Measurements from ENCODE around the gene TMEM63A.
"Not testable (repeated sequence)": the region's sequence is repeated elsewhere in the genome, so short reads cannot be mapped to it uniquely, and the experiment has no call there.

Gene TMEM63A

GRCh38 chr1:225881959-225882693 is at the start of gene TMEM63A:
Gene TMEM63A (minus strand): TSS chr1:225882380. CDS start chr1:225877580, 4,800 bp downstream.
- DNase-seq, result peak; percentile 90

DNA sequence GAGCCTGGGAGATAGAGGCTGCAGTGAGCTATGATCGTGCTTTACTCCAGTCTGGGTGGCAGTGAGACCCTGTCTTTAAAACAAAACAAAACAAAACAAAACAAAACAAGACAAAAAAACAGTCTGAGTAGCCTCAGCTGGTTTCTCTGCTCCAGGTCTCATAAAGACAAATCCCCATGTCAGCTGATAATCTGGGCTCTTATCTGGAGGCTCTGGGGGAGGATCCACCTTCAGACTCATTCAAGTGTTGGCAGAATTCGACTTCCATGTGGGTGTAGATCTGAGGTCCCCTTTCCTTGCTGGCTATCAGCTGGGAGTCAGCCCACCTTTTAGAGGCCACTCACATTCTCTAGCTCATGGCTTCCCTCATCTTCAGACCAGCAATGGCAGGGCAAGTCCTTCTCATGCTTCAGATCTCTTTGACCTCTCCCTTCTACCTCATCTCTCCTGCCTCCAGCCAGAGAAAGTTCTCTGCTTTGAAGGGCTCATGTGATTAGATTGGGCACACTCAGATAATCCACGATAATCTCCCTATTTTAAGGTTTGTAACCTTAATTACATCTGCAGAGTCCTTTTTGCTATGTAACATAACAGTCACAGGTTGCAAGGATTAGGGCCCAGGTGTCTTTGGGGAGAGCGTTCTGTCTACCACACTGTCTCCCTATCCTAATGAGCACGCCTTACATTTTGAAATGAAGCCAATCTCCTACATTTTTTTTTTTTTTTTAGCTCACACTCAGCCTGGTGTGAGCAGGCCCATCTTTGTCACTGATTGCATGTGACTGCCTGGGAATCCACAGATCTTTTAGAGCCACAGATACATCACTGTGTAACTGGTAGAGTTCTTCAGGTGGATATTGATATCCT is 49.3 kb upstream of the TMEM63A start:
- DNase-seq, result no peak

DNA sequence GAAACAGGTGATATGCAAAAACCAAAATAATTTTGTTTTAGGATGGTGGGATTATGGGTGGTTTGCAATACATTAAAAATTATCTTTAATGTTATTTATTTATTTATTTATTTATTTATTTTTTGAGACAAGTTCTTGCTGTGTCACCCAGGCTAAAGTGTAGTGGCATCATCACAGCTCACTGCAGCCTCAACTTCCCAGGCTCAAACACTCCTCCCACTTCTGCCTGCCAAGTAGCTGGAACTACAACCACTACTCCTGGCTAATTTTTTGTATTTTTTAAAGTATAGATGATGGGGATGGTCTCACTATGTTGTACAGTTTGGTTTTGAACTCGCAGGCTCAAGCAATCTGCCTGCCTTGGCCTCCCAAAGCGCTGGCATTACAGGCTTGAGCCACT is 48.4 kb upstream of the TMEM63A start:
- no peak for DNase-seq

GRCh38 chr1:225929462-225929861 is 47.3 kb upstream of the TMEM63A start:
- not testable (repeated sequence) for DNase-seq

DNA sequence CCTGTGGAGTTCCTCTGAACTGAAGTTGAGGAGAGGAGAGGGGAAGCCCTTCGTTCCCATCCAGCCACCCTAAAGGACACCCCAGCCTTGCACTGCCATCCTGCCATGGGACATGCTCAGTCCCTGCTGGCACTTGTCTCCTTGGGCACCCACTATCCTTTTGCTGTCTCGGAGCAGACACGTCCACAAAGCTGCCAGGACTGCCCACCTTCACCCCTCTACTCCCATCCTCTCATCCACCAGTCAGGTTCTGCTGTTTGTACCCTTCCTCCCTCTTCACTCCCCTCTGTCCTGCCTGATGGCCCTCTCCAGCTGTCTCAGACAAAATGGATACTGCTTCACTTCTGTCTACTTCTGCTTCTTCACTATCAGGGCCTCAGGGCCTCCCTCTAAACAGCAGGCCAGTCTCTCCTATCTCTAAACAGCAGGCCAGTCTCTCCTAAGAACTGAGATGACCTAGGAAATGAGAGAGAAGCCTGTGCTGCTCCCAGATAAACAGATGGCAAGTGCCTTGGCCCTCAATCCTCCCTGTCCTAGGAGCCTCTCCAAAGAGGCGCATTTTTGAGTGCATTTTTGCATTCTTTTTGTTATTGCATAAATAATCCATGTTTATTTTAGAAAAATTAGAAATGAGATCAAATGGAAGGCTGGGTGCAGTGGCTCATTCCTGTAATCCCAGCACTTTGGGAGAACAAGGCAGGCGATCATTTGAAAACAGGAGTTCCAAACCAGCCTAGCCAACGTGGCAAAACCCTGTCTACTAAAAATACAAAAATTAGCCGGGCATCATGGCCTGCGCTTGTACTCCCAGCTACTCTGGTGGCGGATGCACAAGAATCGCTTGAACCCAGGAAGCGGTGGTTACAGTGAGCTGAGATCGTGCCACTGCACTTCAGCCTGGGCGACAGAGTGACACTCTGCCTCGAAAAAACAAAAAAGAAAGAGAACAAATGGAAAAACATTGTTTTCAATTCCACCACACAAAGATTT is 46.3 kb upstream of the TMEM63A start:
- DNase-seq, result peak; percentile 27

DNA sequence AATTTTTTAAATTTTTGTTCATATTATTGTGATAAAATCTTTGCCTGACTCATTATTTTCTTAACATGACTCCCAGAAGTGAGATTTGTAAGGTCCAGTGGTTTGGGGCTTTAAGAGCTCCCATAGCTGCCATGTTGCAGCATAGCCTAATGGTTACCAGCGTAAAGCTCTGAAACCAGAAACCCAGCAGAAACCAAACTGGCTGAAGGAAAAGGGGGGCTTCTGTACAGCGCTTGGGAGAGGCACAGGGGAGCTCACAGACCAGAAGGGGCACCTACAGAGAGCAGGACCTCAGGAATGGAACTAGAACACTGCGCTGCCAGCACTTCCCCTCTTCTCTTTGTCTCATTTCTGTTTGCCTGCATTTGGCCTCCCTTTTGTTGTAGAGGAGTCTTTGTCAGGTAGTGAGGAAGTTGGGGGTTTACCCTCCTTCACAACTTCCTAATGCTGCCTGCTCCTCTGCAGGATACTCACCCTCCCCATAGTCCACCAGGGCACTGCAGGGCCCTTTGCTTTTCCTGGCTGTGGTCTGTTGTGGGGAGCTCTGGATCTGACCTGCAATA is 44.5 kb upstream of the TMEM63A start:
- DNase-seq, result no peak

GRCh38 chr1:225923692-225924555 is 41.7 kb upstream of the TMEM63A start, which contains the start of gene PYCR2:
Gene PYCR2 (minus strand): TSS chr1:225924250. CDS start chr1:225924110, 140 bp downstream.
- peak; percentile 96 for DNase-seq

- no peak for DNase-seq
Observed at GRCh38 chr1:225923381-225923691, 41.2 kb upstream of the TMEM63A start.

DNA sequence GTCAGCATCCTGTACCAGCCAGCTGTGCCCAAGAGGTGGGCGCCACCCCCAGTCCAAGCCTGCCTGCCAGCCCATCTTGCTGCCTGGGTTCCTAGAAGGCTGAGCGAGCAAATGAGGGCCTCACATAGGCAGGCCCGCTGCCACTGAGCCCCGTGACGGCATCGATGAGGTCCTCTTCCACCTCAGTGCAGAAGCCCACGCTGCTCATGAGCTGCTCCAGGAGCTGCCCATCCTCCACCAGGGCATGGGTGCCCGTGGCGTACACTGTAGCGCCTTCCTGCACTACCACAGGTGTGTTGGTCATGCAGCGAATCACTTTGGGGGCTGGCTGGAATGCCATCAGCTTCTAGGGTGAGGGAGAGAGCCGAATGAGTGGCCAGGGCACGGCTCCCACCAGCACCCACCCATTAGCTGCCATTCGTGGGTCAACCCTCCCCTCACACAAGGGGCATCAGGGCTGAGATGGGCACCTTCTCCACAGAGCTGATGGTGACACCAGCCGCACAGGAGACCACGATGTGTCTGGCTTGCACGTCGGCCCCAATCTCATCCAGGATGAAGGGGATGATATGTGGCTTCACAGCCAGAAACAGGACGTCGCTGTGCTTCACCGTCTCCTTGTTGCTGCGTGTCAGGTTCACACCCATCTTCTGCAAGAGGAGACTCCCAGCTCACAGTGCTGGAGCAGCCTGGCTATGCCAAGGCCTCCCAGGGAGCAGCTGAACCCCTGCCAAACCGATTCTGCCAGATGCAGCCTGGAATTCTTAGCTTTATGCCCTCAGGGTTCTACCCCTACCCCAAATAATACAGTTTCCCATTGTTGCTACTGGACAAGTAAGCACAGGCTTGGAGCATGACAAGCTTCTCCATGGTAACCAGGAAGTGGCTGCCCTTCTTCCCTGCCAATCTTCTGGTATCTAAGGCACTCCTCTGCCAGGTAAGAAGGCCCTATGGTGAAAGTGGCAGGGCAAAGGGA is 39.8 kb upstream of the TMEM63A start:
- DNase-seq, result no peak

GRCh38 chr1:225919906-225920305 is 37.7 kb upstream of the TMEM63A start:
- peak; percentile 49 for DNase-seq

- no peak for DNase-seq
Observed at GRCh38 chr1:225918280-225918679, 36.1 kb upstream of the TMEM63A start.

DNA sequence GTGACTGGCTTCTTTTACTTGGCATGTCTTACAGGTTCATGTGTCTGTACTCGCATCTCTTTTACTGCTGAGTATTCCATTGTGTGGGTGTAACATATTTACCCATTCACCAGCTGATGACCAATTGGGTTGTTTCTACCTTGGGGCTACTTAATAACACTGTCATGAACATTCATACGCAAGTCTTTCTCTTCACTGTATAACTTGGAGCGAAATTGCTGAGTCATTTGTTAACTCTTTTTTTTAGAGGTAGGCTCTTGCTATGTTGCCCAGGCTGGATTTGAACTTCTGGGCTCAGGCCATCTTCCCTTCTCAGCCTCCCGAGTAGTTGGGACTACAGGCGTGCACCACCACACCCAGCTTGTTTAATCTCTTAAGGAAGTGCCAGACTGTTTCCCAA is 35.4 kb upstream of the TMEM63A start:
- no peak for DNase-seq

- DNase-seq, result no peak
Observed at GRCh38 chr1:225917101-225917500, 34.9 kb upstream of the TMEM63A start.

- DNase-seq, result no peak
Observed at GRCh38 chr1:225915538-225915991, 33.4 kb upstream of the TMEM63A start.

DNA sequence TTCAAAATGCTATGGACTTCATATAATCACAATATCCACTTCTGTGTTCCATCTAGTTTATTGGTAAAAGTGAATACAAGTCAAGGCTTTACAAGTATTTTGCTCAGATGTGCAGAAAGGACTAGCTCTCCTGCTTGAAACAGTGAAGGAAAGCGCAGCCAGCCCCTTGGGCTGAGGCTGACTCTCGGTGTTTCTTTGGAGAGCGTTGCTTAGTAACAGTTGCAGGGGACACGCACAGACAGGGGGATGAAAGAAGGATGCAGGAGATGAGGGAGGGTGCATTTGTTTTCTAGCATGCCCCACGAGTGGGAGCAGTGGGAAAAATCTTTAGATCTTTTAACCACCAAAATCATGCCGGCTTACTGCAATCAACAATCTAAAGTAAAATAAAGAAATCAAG is 32.8 kb upstream of the TMEM63A start:
- no peak for DNase-seq

DNA sequence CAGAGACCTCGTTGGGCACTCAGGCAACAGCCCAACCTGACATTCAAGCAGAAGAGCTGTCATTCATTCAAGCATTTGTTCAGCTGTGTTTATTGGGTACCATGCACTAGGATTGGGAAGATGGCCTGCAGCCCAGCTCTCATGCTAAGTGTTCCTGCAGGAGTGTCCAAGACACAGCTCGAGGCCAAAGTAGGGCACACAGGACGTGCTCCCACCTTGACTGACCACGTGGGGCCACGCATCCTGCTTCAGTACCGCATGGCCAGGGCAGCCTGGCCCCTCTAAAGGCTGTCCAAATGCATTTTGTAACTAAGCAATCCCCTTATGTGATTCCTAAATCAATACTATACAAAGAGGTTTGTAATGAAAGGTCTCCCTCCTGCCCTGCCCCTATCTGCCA is 32.2 kb upstream of the TMEM63A start:
- no peak for DNase-seq

GRCh38 chr1:225911191-225912130 is 29.3 kb upstream of the TMEM63A start:
- peak; percentile 80 for DNase-seq

DNA sequence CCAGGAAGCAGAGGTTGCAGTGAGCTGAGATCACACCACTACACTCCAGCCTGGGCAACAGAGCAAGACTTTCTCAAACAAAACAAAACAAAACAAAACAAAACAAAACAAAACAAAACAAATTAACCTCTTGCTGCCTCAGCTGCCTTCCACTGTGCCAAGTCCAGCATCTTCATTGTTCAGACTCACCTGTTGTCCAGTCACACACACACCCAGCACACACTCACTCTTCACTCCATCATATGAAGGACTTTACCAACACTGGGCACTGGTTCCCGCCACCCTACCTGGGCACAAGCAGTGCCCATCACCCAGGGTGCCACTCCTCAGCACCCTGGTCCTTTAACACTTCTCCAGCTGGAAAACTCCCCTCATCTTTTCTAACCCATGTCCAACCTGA is 27.3 kb upstream of the TMEM63A start:
- DNase-seq, result no peak

- DNase-seq, result no peak
Observed at GRCh38 chr1:225908773-225909172, 26.6 kb upstream of the TMEM63A start.
